Liver (tissue), 9 donors: ENCODE measurements around the gene ANKMY2. TPM values are rescaled to one million over a fixed set of nuclear protein-coding genes. Genes with fewer than 3 reads are reported as not detected.

ENCODE experiments used
- DNase-seq: peaks from one replicate; pipeline ENCODE4 v3.0.0-alpha.2; 2017; ENCODE audit warnings: low spot score
- H3K27ac ChIP-seq, 2 donors: one replicate each; pipeline ENCODE4 v1.7.0; 2013; ENCODE audit warnings: inconsistent platforms in 2 of 2, low read length in 2 of 2, control low read depth in 1 of 2, low read depth in 1 of 2, mild to moderate bottlenecking in 1 of 2
- H3K27me3 ChIP-seq, 4 donors: one replicate each; pipeline versions ENCODE4 v1.6.1 to v1.7.0; 2013; ENCODE audit warnings: low read length in 3 of 4, inconsistent platforms in 1 of 4, mild to moderate bottlenecking in 1 of 4, moderate library complexity in 1 of 4; ENCODE audit not compliant: control insufficient read depth in 4 of 4, insufficient read depth in 4 of 4
- H3K36me3 ChIP-seq, 4 donors: one replicate each; pipeline versions ENCODE4 v1.6.1 to v1.7.0; 2013; ENCODE audit warnings: low read length in 3 of 4, mild to moderate bottlenecking in 3 of 4, low read depth in 1 of 4, moderate library complexity in 1 of 4; ENCODE audit not compliant: control insufficient read depth in 4 of 4, insufficient read depth in 3 of 4
- H3K4me1 ChIP-seq, 4 donors: one replicate each; pipeline versions ENCODE4 v1.6.1 to v1.7.0; 2013; ENCODE audit warnings: low read length in 3 of 4, mild to moderate bottlenecking in 3 of 4, moderate library complexity in 1 of 4; ENCODE audit not compliant: control insufficient read depth in 4 of 4, insufficient read depth in 4 of 4
- H3K4me3 ChIP-seq, 3 donors: one replicate each; pipeline versions ENCODE4 v1.6.1 to v1.7.0; 2013; ENCODE audit warnings: low read length in 3 of 3, control low read depth in 1 of 3, low read depth in 1 of 3, mild to moderate bottlenecking in 1 of 3
- H3K9ac ChIP-seq, 2 donors: one replicate each; pipeline ENCODE4 v1.7.0; 2013; ENCODE audit warnings: low read length in 2 of 2, mild to moderate bottlenecking in 2 of 2, moderate library complexity in 2 of 2, control low read depth in 1 of 2, low read depth in 1 of 2
- H3K9me3 ChIP-seq, 4 donors: one replicate each; pipeline versions ENCODE4 v1.6.1 to v1.7.0; 2013; ENCODE audit warnings: low read length in 3 of 4; ENCODE audit not compliant: control insufficient read depth in 4 of 4
- ATF3 ChIP-seq: IDR thresholded peaks from 2 replicates; pipeline ENCODE4 v1.6.1; 2016; ENCODE audit warnings: antibody characterized with exemption
- CTCF ChIP-seq: fragments of 150-350 bp; IDR thresholded peaks from 2 replicates; pipeline ENCODE4 v1.5.1; 2017; ENCODE audit warnings: improper control_type of control experiment, low read depth, low read length; ENCODE audit not compliant: missing input control
- FOXA1 ChIP-seq: IDR thresholded peaks from 2 replicates; pipeline ENCODE4 v1.6.1; 2016; ENCODE audit warnings: antibody characterized with exemption
- FOXA2 ChIP-seq: IDR thresholded peaks from 2 replicates; pipeline ENCODE4 v1.6.1; 2016; ENCODE audit warnings: antibody characterized with exemption
- HNF4G ChIP-seq: IDR thresholded peaks from 2 replicates; pipeline ENCODE4 v1.6.1; 2016; ENCODE audit warnings: antibody characterized with exemption
- JUND ChIP-seq, 2 donors: IDR thresholded peaks; 2 replicates each; pipeline ENCODE4 v1.6.1; 2016; ENCODE audit warnings: antibody characterized with exemption in 2 of 2
- MAX ChIP-seq: IDR thresholded peaks from 2 replicates; pipeline ENCODE4 v1.6.1; 2016; ENCODE audit warnings: antibody characterized with exemption
- RAD21 ChIP-seq, 2 donors: IDR thresholded peaks; 2 replicates each; pipeline ENCODE4 v1.6.1; 2016; ENCODE audit warnings: antibody characterized with exemption in 2 of 2, mild to moderate bottlenecking in 2 of 2
- REST ChIP-seq: IDR thresholded peaks from 2 replicates; pipeline ENCODE4 v1.6.1; 2016; ENCODE audit warnings: antibody characterized with exemption, mild to moderate bottlenecking
- RXRA ChIP-seq, 2 donors: IDR thresholded peaks; 2 replicates each; pipeline ENCODE4 v1.6.1; 2017 to 2018; ENCODE audit warnings: antibody characterized with exemption in 2 of 2, mild to moderate bottlenecking in 1 of 2
- YY1 ChIP-seq: IDR thresholded peaks from 2 replicates; pipeline ENCODE4 v1.6.1; 2016; ENCODE audit warnings: antibody characterized with exemption, mild to moderate bottlenecking
- ZBTB33 ChIP-seq: IDR thresholded peaks from 2 replicates; pipeline ENCODE4 v1.6.1; 2016; ENCODE audit warnings: antibody characterized with exemption
- WGBS: extraction: QIAGEN DNeasy Blood & Tissue Kit; methylation state at CpG from one replicate; pipeline ENCODE4 v1.1.7; 2013; 5-methylcytosine and 5-hydroxymethylcytosine counted together
- polyA plus RNA-seq, 2 donors: library from polyadenylated mRNA; stranded (reverse) in 1 of 2; unstranded in 1 of 2; fragments of 200-250 nt in 1 of 2; fragments of >200 nt in 1 of 2; fragmentation: Nextera tagmentation in 1 of 2; extraction: Ambion mirVana in 1 of 2; gene quantifications; one replicate each; pipeline versions ENCODE4 v1.2.1 to v1.2.3, GENCODE V29; 2013 to 2015
- total RNA-seq, 2 donors: library from RNA; depleted of rRNA; stranded (reverse); fragments of >200 nt; gene quantifications; one replicate each; pipeline ENCODE4 v1.2.3, GENCODE V29; 2014
- donor health status: healthy.
- donor health status: healthy.
- donor health status: healthy.
- donor health status: healthy.
- donor health status: healthy.

ANKMY2 gene
- total and polyA plus RNA-seq, 4 donors: 2.7 to 11.4 (median 5.4) TPM

- 71% methylated on average over 1 of the region's 1 CpG for WGBS
- H3K27ac ChIP-seq: no peak overlapping the region
- H3K4me1 ChIP-seq: peaks cover 0 to 24% (median 13%) of the 10 kb centered on the region in 4 donors
- no peak for DNase-seq
- no peak overlapping the region for H3K4me3 ChIP-seq
- no peaks in the 10 kb centered on the region for H3K27me3 ChIP-seq
- H3K36me3 ChIP-seq: no peaks in the 10 kb centered on the region
- TF ChIP-seq FOXA1: no peak
- no peak for TF ChIP-seq ZBTB33
- TF ChIP-seq REST: no peak
- no peak for TF ChIP-seq MAX
- no peak for TF ChIP-seq HNF4G
- TF ChIP-seq RXRA (IDR thresholded peaks at IDR 0.05): no peak
- TF ChIP-seq CTCF: no peak
- no peak overlapping the region for H3K9ac ChIP-seq
- no peaks in the 10 kb centered on the region for H3K9me3 ChIP-seq
These were observed 3.0 kb upstream of the ANKMY2 start for GRCh38 chr7:16648551-16648950.

- Histone ChIP-seq H3K27ac (no peak overlapping the region), H3K4me1 (peaks cover 0 to 24% (median 14%) of the 10 kb centered on the region in 4 donors), H3K4me3 (peak overlapping the region in 1 of 3 donors; percentile 85), H3K9ac (peak overlapping the region in 1 of 2 donors; percentile 19), H3K27me3 (no peaks in the 10 kb centered on the region), H3K36me3 (no peaks in the 10 kb centered on the region), H3K9me3 (no peaks in the 10 kb centered on the region)
- no peak for DNase-seq
- TF ChIP-seq CTCF: no peak
- no peak for TF ChIP-seq RAD21 (IDR thresholded peaks at IDR 0.05)
- TF ChIP-seq MAX: no peak
- no peak for TF ChIP-seq HNF4G
- no peak for TF ChIP-seq RXRA (IDR thresholded peaks at IDR 0.05)
- TF ChIP-seq YY1: no peak
- no peak for TF ChIP-seq JUND (IDR thresholded peaks at IDR 0.05)
- no peak for TF ChIP-seq FOXA2
- TF ChIP-seq ATF3: no peak
- 79% methylated on average over 2 of the region's 2 CpGs for WGBS
These were observed 1.9 kb upstream of the ANKMY2 start for GRCh38 chr7:16647435-16647960.
